ENCODE results near the gene GMDS.

Gene GMDS

GRCh38 chr6:1923449-1923848 is 322.0 kb downstream of the GMDS start:
- DNase-seq = no peak

DNA sequence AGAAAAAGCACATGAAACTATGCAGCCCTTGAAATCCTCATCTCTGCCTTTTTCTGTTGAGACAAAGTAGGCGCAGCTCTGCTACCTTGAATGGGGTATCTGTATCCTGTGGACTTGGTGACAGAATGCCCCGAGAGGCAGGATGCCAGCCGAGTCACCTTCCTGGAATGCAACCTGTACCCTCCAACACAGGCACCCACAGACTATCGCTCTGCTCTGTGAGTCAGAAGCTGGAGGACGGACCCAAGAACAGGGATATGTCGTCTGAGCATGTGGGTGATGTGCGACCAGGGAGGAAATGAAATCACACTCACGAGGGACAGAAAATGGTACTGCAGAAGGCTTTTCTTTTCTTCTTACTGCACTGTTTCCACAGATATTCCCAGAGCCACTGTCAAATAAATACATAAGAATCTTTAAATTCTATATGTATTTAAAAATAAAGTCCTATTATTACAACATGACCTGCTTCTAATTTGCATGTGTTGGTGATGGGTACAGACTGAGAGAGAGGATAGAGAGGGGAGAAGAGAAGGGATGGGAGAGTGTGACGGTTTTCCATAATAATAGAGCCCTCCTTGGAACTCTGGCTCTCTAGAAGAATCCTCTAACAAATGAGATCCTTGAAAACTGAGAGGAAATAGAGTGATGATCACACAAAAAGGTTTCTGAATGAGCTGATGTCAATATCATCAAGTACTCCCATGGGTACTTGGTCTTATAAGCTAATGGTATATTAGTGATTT is 327.6 kb downstream of the GMDS start:
- DNase-seq = no peak

DNA sequence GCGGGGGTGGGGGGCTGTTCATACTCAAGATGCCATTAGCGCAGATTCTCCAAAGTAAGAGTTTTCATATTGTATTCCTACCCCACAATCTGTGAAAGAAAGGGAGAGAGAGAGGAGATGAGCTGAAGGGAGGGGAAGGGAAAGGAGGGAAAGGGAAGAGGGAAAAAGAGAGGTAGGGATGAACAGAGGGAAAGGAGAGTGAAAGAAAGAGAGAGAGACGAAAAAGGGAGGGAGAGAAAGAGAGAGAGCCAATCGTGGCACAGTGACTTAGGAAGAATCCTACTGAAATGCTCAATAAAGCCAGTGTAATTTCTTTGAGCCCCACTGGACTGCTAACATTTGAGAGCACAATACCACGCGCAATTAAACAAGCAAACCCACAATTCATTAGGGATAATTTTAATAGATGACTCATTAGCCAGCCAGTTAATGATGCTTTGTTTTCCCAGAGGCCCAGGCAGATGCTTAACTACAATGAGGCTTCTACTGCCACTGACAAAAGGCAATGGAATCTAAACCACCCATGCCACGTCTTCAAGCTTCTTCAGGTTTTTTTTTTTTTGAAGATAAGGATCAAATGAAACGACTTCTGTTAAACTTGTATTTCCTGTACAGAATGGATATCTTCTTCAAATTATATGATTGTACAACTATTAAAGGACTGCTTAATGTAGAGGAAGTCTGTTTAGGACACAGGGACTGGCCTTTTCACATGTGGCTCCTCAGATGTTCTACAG is 328.9 kb downstream of the GMDS start:
- no peak for DNase-seq

DNA sequence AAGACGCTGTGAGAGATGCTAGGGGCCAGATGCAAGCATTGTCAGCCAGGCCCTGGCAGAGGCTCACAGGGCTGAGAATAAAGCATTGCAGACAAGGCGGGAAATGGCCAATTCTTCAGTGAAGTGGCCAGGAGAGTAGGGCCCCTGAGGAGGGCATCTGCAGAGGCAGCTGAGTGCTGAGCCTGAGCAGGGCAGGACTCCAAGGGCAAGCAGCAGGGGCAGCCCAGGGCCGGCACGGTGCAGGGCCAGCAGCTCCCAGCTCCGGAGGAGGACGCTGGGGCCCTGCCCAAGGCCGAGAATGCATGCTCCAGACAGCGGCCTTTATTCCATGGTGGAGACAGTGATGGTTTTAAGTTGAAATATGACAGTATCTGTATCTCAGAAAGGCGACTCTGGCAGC is 330.2 kb downstream of the GMDS start:
- DNase-seq = no peak

DNA sequence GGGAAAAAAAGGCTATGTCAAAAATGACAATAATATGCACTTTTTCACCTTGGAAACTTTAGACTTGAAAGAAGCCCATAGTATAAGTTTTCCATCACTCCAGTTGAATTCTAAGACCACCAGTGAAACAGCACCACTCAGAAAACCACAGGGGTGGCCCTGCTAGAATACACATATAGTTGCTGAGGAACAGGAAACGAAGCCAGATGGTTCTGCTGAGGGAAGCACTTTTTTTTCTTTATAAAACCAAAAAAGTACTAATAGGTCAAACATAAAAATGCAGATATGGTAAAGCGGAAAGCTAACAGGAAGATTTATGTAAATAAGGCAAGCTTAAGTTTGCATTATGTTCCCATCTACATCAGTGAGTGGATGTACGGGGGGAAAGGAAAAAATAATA is 331.8 kb downstream of the GMDS start:
- DNase-seq = no peak

DNA sequence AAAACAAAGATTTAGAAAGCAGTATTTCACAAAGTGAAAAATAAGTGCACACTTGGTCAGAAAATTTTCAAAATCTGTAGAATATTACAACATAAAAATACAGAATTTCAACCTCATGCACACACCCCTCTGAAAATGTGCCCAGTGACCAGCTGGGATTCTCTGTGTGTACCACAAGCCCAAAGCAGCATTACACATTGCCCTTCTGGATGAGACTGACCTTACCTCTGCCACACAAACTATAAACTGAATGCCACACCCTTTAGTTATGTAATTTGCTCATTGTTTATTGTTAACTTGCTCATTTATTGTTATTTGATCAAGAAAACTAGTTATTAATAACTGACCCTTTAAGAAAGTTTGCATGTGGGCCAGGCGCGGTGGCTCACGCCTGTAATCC is 332.7 kb downstream of the GMDS start:
- no peak for DNase-seq

DNA sequence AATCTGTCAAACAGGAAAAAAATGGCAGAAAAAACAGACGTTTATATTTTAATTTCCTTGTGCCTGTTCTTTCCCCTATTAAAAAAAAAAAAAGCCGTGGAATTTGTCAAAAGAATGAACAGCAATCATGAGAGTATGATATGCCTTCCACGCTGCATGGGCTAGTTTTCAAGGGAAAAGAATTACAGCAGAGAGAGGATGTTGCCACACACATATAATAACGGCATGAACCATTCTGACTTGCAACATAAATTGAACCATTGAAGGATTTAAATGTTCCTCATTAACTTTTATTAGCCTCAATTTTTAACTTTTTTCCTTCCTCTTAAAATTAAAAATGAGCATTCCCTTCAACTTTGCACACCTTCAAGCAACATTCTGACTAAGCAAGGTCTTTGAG is 333.9 kb downstream of the GMDS start:
- DNase-seq = no peak

DNA sequence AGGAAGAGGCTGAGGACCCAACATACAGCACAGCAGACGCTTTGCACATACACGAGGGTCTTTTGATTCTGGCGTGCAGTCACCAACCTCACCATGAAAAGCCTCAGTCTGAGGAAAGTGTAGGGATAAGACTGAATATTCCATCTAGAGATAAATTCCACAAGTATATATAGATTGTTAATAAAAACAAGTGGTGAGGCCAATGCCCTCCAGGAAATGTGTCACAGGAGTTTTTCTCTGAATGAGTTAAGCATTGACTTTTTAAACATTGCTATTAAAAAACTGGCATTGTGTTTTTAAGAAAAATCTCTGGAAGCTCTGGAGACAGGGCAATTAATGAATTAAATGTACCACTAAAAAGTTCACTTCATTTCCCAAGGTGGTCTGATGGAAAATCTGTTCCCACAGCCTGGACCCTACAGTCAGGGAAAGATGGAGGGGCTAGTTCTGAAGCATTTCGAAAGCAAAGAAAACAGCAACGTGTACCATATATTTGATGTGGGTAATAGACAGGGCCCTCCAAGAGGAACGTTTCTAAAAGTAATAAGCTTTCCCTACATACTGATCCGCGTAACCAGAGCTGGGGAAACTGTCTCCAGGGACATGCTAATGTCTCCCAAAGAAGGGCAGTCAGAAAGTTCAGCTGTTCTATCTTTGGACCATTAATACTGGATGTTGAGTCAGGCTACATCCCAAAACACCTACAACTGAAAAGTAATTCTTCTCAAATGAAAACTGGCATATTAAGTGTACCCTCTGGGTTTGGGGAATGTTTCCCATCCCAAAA is 334.6 kb downstream of the GMDS start:
- no peak for DNase-seq

DNA sequence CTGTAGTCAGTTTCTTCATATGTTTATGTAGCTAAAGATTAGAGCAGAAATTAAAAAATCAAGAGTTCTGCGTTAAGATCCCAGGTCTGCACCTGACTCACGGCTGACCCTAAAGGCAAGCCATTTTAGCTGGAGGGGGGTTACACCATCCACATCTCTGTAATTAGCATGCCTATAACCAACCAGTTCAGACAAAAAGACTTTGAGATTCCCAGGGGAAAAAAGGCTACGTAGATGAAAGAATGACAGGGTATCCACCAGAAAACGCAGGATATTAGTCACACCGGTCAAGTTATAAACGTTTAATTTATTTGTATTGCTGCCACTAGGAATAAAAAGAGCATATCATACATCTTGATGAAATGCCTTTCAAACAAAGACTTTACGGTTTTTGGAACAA is 336.6 kb downstream of the GMDS start:
- no peak for DNase-seq

DNA sequence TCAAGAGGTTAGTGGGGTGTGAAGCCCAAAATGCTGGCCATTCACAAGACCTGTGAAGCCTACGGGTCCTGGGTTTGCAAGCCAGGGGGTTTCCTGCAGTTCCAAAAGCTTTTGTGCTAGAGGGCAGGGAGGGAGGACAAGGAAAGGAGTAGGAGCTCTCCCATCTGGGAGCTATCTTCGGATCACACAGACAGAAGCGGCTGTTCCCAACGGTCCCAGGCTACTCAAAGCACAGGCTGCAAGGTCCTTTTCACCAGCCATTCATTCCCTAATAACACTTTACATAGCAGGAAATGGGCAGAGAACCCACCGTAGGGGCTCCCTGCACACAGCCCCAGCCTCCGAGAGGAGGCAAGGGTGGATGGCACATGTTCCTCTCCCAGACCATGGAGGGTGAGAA is 338.8 kb downstream of the GMDS start:
- DNase-seq = no peak

DNA sequence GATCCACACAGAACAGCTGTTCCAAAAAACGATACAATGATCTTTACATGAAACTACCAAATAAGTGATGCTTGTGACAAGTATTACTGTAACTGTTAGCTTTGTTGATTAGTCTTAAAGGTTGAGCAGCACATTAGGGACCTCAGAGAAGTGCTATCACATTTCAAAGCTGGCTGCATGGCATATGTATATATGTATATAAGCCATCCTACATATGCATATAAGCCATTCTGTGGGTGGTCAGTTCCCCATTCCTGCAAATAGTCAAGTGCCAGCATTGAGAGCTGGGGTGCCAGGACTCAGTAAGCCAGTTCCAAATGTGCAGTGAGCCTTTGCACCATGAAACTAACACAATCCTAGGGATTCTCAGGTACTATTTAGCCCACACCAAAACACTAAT is 339.4 kb downstream of the GMDS start:
- DNase-seq = no peak

GRCh38 chr6:1904898-1905297 is 340.5 kb downstream of the GMDS start:
- no peak for DNase-seq

GRCh38 chr6:1904466-1904799 is 341.0 kb downstream of the GMDS start:
- DNase-seq = no peak

- DNase-seq = no peak
These were observed 341.5 kb downstream of the GMDS start for GRCh38 chr6:1903780-1904465.

DNA sequence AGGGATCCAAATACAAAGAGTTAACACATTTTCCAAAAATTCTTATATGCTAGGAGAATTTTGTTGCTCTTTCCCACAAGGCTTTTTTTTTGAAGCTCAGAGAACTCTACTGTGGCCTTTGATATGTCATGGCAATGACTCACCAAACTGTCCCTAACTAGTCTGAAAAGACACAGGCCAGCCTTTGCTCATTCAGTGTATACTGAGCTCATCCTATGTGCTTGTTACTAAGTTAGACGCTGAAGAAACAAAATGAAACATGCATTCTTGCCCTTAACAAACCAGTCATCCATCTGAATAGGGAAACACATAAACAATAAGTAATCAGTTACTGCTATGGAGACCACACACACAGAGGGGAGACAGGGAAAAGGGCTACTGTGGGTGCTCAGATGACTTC is 343.8 kb downstream of the GMDS start:
- DNase-seq = no peak

DNA sequence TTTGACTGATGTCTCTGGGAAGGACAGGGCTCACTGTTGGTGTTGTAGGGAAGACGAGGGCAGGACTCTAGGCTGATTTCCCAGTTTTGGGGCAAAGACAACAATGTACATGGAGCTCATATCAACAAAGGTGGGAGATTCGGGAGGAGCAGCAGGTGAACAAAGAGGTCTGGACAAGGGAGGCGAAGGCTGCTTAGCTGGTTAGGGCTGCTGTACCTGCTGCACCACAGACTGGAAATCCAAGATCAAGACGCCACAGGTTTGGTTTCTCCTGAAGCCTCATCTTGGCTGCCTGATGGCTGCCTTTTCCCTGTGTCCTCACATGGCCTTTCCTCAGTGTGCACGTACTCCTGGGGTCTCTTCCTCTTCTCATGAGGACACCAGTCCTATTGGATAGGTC is 348.5 kb downstream of the GMDS start:
- DNase-seq = no peak

DNA sequence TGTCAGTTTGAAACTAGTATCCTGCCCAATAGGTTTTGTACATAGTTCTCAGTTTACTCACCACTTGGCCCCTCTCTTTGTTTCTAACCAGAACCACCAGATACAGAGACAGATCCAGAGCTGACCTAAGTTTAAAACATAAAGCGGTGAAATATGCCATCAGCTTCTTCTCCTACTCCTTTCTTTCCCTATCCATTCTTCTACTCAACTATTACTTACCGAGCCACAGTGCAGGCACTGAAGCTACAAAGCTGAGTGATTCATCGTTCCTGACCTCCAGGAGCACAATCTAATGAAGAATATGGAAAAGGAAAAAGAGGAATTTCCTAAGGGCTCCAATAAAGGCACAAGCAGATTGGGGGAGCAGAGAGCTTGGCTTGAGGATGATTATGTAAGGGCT is 349.7 kb downstream of the GMDS start:
- no peak for DNase-seq

GRCh38 chr6:1894954-1895353 is 350.5 kb downstream of the GMDS start:
- DNase-seq = no peak

GRCh38 chr6:1893470-1894130 is 351.8 kb downstream of the GMDS start:
- no peak for DNase-seq

GRCh38 chr6:1892716-1893115 is 352.7 kb downstream of the GMDS start:
- no peak for DNase-seq

- DNase-seq = no peak
These were observed 354.4 kb downstream of the GMDS start for GRCh38 chr6:1890987-1891386.

DNA sequence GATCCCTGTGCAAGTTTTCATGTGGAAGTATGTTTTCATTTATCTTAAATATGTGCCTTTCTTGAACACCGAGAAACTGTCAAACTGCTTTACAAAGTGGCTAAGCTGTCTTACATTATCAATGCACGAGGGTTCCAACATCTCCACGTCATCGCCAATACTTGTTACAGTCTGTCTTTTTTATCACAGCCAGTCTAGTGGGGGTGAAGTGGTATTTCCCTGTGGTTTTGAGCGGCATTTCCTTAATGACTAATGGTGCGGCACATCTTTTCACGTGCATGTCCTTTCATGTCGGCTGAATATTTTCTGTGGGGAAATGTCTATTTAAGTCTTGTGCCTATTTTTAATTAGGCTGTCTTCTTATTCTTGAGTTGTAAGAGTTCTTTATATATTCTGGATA is 355.3 kb downstream of the GMDS start:
- no peak for DNase-seq

- no peak for DNase-seq
These were observed 359.8 kb downstream of the GMDS start for GRCh38 chr6:1885576-1886011.
